Endothelial cell of umbilical vein (primary cell): ENCODE measurements around the gene NGEF.

Experiments
- CTCF ChIP-seq, 2 donors: IDR thresholded peaks; 1 replicate in 1 of 2; 2 replicates in 1 of 2; pipeline ENCODE4 v1.5.1; 2011; ENCODE audit warnings: low read length in 2 of 2, mild to moderate bottlenecking in 2 of 2, moderate library complexity in 2 of 2, control low read depth in 1 of 2, inconsistent platforms in 1 of 2, low read depth in 1 of 2; ENCODE audit not compliant: insufficient read depth in 1 of 2; ENCODE audit errors: extremely low read depth in 1 of 2
- FOS ChIP-seq: IDR thresholded peaks from 2 replicates; pipeline ENCODE4 v1.6.1; 2011; ENCODE audit warnings: mild to moderate bottlenecking, low read length, moderate library complexity, borderline replicate concordance; ENCODE audit not compliant: insufficient read depth
- JUN ChIP-seq: IDR thresholded peaks from 2 replicates; pipeline ENCODE4 v1.6.1; 2011; ENCODE audit warnings: borderline replicate concordance, low read depth; ENCODE audit not compliant: insufficient read length, insufficient read depth
- MAX ChIP-seq: IDR thresholded peaks from 2 replicates; pipeline ENCODE4 v1.6.1; 2011; ENCODE audit not compliant: insufficient read depth, insufficient read length
- POLR2A ChIP-seq: IDR thresholded peaks from 2 replicates; pipeline ENCODE4 v1.6.1; 2012; ENCODE audit warnings: low read depth, mild to moderate bottlenecking, control low read depth, low read length
- POLR2AphosphoS5 ChIP-seq: IDR thresholded peaks from 2 replicates; pipeline ENCODE4 v1.6.1; 2012; ENCODE audit warnings: low read depth, mild to moderate bottlenecking, control low read depth, low read length, moderate library complexity; ENCODE audit not compliant: insufficient read depth

- TF ChIP-seq CTCF (IDR thresholded peaks at IDR 0.05; ENCODE audit: extremely low read depth in 1 of 2, insufficient read depth in 1 of 2, low read depth in 1 of 2, low read length in 2 of 2) (no peak), POLR2A (no peak), POLR2AphosphoS5 (no peak), MAX (no peak), JUN (no peak), FOS (no peak)
Measured at GRCh38 chr2:232846055-232846454, 167.0 kb downstream of the NGEF start.
